HG02642 (cell line): ENCODE measurements around the gene DLG1.

Source experiments
- ATAC-seq: cut with Tn5 transposase; IDR thresholded peaks from one replicate; pipeline ENCODE4 v1.9.1; 2021; ENCODE audit warnings: mild to moderate bottlenecking; ENCODE audit not compliant: unreplicated experiment, poor library complexity

Gene DLG1

DNA sequence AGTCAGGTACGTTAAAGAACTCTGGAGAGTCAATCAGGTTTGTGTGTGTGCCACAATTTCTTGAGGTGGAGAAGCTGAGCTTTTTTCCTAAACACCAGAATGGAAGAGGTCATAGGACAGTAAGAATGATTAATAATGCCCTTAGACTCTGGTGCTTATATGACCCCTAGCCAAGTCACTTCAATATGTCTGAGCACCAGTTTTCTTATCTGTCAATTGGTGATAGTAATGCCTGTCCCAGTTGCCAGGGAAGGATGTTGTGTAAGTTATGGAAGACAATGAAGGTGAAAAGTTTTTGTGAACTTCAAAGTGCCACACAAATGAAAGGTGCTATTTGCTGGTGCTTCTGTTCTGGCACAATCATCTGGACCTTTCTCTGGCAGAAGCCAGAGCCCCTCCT is 22.2 kb upstream of the DLG1 start:
- no peak for ATAC-seq

DNA sequence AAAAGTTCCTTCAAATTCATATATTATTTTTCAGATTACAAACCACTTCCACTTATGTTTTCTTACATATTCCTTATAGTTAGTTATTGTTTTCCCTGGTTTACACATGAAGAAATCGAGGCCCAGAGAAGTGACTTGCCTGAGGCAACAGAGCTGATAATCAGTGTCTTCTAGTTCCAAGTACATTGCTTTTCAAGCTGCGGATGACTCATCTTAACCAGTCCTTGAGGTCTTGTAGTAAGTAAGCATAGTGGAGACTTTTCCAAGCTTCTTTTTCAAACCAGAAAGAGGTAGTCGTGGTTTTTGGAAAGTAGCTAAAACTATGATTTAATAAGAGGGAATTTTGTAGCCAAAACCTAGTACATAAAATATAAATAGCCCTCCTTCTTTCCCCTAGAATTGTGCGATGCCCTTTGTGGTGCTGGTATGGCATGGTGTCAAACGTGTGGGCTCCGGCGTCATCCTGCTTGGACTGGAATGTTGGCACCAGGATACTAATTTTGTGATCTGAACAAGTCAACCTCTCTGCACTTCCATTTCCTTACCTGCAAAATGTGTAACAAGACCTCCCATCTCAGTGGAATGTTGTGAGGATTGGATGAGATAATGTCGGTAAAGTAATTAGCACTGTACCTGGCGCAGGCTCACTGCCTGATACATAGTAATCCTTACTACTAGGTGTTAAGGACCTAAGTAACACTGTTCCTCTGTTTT is 19.0 kb upstream of the DLG1 start:
- ATAC-seq, result no peak

DNA sequence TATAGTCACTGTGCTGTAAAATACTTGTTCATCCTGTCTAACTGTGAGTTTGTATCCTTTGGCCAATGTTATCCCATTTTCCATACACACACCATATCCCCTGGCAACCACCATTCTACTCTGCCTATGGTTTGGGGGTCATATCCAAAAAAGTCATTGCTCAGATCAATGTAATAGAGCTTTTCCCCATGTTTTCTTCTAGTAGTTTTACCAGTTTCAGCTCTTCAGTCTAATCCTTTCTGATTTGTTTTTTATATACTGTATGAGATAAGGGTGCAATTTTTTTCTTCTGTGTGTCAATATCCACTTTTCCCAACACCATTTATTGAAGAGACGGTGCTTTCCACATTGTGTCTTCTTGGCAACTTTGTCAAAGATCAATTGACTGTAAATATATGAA is 14.0 kb upstream of the DLG1 start:
- no peak for ATAC-seq

DNA sequence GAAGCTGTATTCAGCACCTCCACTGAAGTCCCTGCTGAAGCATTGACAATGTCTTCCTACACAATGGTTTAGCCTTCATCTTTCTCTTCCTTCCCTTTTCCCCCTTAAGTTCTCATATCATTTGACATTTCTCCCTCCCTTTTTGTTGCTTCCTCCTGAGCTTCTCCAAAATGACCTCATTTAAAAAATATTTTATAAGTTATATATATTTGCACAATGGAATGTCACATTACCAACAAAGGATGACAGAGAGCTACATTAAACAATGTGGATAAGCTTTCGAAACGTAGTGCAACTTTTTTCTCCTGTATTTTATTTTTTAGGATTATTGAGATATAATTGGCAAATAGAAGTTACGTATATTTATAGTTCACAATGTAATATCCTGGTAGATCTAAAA is 13.2 kb upstream of the DLG1 start:
- no peak for ATAC-seq

DNA sequence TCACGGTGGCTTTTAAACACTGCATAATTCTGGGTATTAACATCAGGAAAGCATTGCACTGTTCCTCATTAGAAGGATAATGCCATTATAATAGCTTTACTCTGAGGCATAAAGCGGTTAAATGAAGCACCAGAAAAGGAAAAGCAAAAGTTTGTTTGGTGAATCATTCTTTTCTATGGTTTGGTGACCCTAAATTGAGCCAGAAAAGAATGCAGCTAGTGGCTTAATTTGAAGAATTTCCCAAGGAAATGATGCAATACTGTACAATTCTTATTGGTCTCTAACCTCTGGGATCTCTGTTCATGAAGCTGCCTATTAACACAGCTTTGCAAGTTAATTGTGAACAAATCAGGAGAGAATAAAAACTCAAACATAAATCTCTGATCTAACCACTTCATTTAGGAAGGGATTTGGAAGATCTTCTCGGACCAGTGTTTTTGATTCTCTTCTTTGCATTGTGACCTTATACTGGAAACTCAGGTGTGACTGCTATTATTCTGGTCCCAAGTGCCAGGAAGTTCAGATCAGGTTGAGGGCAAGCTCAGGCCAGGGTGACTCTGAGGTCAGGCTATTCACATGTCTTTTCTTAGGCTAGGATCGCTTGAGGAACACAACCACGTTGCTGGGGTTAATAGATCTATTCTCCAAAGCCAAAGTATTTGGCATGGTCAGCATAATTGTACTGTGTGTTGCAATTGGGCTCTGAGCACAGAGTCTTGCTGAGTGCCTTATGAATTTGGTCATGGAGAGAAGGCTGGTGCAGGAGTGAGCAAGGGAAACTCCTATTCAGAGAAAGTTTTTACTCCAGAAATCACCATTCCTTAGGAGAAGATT is 11.3 kb upstream of the DLG1 start:
- ATAC-seq, result no peak

DNA sequence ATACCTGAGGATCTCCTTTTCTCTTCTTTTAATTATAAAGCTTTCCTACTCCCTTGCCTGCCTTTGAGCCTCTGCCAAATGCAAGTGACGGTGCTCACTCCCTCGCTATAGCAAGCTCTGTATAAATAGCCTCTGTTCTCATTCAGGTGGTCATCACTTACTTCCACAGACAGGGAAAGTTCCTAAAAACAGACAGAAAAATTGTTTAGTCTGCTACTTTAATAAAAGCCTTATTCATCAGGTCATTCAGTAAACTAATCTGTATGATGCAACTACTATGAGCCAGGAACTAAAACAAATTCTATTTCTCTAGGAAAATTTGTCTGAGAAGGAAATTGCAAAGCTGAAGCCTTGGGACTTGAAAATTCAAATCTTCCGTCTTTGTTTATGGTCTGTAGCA is 10.2 kb upstream of the DLG1 start:
- ATAC-seq, result no peak

DNA sequence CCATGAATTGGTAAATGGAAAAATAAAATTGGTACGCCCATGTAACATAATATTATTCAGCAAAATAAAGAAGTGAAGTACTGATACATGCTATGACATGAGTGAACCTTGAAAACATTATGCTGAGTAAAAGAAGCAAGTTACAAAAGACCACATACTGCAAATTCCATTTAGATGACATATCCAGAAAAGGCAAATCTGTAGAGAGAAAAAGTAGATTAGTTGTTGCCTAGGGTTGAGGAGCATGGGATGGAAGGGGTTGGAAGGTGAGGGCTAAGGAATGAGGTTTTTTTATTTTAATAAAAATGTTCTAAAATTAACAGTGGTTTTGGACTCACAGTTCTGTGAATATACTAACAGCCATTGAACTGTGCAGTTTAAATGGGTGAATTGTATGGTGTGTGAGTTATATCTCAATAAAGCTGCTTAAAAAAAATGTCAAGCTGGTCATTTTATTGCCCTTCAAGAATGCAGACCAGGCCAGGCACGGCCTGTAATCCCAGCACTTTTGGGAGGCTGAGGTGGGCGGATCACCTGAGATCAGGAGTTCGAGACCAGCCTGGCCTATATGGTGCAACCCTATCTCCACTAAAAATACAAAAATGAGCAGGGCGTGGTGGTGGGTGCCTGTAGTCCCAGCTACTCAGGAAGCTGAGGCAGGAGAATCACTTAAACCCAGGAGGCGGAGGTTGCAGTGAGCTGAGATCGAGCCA is 8.1 kb upstream of the DLG1 start:
- ATAC-seq, result no peak

DNA sequence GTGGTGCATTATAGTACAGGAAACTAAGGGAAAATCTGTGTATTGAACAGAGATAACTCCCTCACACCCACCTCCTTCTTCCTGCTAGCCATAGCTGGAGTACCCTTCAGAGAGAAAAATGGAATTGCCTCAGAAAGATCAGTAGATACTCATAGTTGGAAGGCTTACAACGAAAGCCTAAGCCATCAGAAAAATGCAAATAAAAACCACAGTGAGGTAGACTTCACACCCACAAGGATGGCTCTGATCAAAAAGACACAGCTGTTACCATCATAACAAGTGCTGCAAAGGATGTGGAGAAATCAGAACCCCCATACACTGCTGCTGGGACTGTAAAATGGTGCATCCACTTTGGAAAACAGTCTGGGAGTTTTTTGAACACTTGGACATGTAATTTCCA is 7.4 kb upstream of the DLG1 start:
- peak; percentile 90 for ATAC-seq

DNA sequence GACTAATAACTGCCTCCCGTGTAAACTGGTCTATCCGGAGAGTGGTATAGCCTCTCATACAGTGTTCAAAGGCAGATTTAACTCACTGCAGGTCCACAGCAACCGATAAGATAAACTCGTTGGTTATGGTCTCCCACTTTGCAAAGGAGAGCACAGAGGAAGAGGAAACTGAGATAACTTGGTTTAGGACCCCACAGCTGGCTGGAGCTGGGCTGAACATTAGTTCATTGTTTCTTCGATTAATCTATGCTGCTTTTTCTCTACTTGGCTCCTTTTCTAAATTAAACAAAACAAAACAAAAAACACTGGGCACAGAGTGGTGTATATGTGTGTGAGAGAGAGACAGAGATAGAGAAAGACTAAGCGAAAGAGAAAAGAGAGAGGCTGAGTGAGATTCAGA is 5.0 kb upstream of the DLG1 start:
- no peak for ATAC-seq

DNA sequence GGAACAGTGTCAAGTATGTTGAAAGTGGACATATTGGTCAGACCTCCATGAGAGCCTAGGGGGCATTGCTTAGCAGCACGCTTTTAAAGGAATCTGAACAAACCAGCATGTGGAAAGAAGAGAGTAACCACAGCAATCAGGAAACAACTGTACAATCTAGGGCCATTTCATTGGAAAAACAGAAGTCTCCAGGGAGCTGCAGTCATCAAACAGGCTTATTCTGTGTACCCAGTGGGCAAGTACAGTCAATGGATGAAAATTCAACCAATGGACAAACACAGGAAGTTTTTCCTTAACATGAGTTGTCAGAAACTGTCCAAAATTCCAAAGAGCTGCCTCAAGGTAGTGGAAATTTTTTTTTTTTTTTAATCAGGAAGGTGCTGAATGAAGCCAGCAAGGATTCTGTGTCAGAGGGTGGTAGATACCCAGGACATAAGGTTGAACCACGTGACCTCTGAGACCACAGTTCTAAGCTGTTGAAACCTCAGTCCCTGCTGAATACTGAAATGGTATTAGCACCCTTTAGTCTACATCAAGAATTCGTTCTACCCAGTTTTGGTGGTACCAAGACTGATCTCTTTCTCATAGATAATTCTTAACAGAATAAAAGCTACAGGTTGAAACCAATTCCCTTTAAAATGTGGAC is 4.4 kb upstream of the DLG1 start:
- no peak for ATAC-seq

DNA sequence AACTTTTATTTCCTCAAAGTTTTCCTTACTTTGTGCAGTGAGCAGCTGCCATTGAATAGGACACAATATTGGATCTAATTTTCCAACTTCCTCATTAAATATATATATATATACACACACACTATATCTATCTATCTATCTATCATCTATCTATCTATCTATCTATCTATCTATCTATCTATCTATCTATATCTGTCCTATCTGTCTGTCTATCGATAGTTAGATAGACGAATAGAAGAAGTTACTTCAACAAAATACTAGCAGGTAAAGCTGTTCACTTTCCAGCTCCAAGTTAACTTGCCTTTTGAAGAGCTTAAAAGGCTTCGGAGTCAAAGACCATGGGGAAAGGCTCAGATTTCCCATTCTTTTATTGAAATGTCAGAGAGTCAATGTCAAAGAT is 3.6 kb upstream of the DLG1 start:
- ATAC-seq, result no peak

DNA sequence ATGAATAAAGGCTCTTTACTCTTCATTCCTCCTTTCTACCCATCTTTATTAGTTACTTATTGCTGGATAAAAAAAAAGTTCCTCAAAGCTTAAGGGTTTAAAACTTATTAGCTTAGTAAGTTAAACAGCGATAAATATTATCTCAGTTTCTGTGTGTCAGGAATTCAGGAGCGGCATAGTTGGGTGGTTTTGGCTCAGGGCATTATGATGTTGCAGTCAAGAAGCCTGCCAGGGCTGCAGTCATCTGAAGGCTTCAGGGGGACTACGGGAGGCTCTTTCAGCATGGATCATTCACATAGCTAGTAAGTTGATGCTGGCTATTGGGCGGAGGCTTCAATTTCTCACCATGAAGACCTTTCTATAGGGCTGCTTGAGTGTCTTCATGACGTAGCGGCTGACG is 1.9 kb upstream of the DLG1 start:
- ATAC-seq, result no peak

DNA sequence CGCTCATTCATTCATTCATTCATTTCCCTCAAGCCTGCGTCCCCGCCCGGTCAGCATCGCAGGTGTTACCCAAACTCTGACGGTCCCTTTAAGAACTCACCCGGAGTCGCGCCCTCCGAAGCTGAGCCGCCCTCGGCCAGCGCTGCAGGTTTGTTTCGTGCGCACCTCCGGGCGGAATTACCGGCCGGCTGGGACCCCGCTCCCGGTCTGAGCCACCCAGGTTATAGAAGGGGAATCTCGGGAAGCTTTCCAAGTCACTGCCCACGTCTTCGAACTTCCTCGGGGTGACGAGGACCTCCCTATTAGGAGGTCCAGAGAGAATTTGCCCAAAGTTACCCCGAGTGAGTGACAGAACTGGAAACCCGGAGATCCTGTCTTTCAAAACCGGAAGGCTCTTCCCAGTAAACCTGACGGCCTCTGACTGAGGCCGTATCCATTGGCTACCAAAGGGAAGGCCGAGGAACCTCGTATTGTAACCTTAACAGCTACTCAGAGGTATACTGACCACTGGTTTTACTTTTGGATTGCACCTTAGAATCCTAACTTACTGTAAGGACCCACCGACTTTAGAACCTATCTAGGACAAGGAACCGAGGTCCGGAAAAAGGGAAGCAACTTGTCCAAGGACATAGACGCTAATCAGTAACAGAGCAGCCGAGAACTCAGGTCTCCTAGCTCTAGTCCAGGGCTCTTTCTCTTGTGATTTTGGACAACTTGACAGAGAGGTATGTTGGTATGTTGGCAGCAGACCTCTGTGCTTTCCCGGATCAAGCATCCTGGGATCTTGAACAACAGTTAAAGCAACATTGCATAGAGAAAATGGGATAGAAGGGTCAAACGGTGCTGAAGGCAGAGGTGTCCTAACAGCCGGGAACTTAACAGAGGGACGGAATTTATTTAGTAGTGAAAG is 788 bp upstream of the DLG1 start:
- no peak for ATAC-seq

DNA sequence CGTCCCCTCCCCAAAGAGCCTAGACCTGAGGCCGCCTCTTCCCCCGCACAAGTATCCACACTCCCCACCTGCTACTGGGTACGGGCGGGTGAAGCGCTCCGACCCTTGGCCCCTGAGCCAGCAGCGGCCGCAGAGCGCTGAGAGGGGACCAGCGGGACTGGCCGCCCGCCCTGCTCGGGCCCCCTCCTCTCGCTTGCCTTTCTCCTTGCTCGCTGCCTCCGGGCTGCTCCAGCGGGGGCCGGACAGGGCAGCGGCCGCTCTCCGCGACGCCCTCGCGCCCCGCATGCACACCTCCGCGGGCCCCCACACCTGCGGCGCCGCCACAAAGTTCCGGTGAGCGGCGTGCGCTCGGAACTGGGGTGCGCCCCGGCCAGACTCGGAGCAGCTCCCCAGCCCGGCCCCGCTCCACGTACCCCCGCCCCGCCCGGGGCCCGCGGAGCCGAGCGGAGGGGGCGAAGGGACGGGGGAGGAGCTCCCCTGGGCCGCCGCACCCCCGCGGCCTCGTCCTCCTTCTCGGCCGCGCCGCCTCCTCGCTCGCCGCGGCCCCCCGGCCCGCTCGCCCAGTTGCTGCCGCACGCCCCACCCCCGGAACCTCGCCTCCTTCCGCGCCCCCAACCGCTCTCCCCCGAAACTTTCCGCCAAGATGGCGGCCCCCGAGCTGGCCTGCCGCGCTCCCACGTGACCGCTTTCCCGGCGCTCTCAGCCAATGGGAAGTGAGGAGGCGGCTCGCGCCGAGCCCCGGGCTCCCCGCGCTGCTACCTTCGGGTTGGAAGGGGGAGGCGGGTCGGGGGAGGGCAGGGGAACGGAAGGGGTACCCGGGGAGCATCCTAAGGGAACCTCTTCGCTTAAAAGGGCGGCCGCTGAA is 704 bp downstream of the DLG1 start:
- ATAC-seq, result peak; percentile 77

DNA sequence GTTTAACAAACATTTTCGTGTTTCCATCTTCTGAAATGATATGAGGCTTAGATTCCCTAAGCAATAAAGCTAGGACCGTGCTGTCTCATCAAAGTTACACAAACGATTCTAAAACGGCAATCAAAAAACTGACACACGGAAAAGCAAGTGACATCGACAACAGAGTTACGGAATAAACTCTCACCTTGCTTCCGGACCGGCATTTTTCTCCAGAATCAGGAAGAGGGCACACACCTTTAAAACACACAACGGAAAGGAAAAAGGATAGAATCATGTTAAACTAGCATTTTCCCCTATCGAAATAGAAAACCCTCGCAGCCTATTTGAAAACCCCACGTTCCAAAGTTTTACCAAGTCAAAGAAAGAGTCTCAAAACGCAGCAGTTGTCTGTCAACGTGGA is 1.4 kb downstream of the DLG1 start:
- no peak for ATAC-seq

DNA sequence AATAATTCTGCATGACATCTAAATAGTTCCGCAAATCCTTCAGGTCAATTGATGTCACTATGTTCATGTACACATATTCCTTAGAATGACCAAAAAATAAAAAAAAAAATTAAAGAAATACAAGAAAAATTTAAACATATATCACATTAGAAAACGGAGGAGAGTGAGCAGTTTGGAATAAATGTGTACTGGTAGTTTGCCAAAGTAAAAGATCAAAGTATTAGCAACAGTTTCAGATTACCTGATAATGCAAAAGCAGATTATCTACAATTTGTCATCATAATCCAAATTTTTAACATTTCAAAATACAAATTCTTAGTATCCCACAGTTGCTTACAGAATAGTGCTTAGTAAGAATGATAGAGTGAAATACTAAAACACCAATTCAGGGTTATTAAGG is 1.9 kb downstream of the DLG1 start:
- ATAC-seq, result no peak

DNA sequence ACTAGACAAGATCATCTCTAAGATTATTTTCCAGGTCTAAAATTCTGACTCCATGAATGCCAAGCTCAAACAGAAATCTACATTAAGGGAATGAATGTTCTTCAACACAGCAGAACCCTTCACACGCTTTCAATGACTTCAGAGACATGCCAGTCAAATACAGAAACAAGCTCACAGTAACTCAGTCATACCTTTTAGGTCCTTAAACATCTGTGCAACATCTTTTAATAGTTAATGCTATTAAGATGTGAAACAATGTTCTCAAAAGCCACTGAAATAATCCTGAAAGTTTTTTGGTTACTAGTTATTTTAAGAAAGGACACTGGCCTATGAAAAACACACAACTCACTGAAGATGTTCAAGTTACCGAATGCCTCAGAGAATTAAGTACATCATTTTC is 2.5 kb downstream of the DLG1 start:
- no peak for ATAC-seq

DNA sequence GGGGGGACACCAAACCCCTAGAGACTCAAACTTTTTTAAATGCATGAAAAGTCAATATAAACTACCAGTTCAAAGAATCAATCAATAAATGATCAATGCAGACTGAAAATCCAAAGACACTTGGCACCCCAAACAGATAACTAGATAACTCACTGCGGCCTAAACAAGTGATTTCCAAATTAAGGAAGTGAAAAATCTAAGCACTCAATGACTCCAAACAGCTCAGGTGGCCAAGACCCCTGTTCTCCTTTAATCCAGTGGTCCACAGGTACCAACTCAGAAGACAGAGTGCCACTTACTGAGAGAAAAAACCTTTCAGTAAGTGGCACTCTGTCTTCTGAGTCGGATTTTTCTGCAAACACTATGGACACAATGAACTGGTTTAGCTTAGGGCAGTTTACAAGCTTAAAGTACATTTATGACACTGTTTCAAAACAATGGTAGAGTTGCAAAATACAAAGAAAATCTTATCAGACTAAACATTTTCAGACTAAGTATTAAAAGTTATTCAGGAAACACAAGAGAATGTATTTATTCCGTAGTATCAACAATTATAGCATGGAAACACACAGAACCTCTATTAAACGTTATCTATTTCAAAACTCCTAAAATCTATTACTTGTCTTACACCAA is 4.7 kb downstream of the DLG1 start:
- ATAC-seq, result no peak

DNA sequence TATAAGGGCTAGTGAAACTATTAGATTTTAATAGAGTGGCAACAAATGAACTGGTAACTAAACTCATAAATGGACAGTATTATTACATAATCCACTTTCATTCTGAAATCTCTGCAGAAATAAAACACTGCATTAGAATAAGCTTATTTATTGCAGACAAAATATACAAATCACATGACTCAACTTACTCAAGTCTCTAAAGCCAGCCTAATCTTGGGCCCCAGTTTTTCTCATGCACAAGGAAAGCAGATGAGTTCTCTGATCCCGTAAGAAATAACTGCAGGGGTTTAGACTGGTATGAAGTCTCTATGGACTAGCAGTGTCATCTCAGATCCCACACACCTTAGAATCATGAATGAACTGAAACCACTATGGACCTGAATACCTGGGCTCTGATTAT is 5.8 kb downstream of the DLG1 start:
- no peak for ATAC-seq
